Esophagus squamous epithelium (tissue), 5 donors: Measurements from ENCODE around the gene PREX1. TPM values are rescaled to one million over a fixed set of nuclear protein-coding genes. Genes with fewer than 3 reads are reported as not detected.
A peak's percentile ranks its signal among the peaks of the same experiment; 100 is the strongest.

Experiments used
- DNase-seq: peaks from one replicate; lab custom pipeline; 2025; lab: John Stamatoyannopoulos, UW
- H3K27ac ChIP-seq, 4 donors: fragments of 200-600 bp; sonication (generic); one replicate each; pipeline ENCODE4 v1.5.1; 2016 to 2019; ENCODE audit warnings: mild to moderate bottlenecking in 1 of 4
- H3K27me3 ChIP-seq, 4 donors: fragments of 200-600 bp; sonication (generic); 1 replicate in 3 of 4; 2 replicates in 1 of 4; pipeline versions ENCODE4 v1.5.1 to v1.6.0; 2017 to 2021; ENCODE audit warnings: antibody characterized with exemption in 1 of 4
- H3K36me3 ChIP-seq, 3 donors: fragments of 200-600 bp; sonication (generic); one replicate each; pipeline ENCODE4 v1.5.1; 2016 to 2019
- H3K4me1 ChIP-seq, 3 donors: fragments of 200-600 bp; sonication (generic); one replicate each; pipeline ENCODE4 v1.5.1; 2017 to 2019
- H3K4me3 ChIP-seq, 4 donors: fragments of 200-600 bp; sonication (generic); 1 replicate in 3 of 4; 2 replicates in 1 of 4; pipeline ENCODE4 v1.5.1; 2016 to 2019; ENCODE audit warnings: mild to moderate bottlenecking in 2 of 4, moderate library complexity in 1 of 4
- H3K9me3 ChIP-seq, 3 donors: fragments of 200-600 bp; sonication (generic); one replicate each; pipeline ENCODE4 v1.5.1; 2016 to 2019
- CTCF ChIP-seq, 6 experiments: fragments of 450-650 bp in 4 of 6; fragments of 200-600 bp in 2 of 6; sonication (generic) in 2 of 6; IDR thresholded peaks; one replicate each; pipeline ENCODE4 v1.5.1; 2016 to 2019; ENCODE audit warnings: antibody characterized with exemption in 6 of 6, mild to moderate bottlenecking in 4 of 6, moderate library complexity in 4 of 6
- POLR2A ChIP-seq, 4 donors: fragments of 450-650 bp; IDR thresholded peaks; one replicate each; pipeline ENCODE4 v1.6.1; 2017; ENCODE audit warnings: antibody characterized with exemption in 4 of 4, mild to moderate bottlenecking in 4 of 4, moderate library complexity in 3 of 4
- WGBS, 2 donors: methylation state at CpG; one replicate each; pipeline ENCODE4 v1.1.5; 2018; 5-methylcytosine and 5-hydroxymethylcytosine counted together
- intact Hi-C: fragments of 100-400 bp; cut with DNase I; formaldehyde crosslinking; loops from one replicate; pipeline ENCODE4 v1.15.0; 2022
- total RNA-seq, 4 donors: library from RNA; depleted of rRNA; stranded (reverse); fragments of >200 nt; gene quantifications; one replicate each; pipeline ENCODE4 v1.1.0, GENCODE V29; 2016
- donor health status: DM: yes; HTN: yes; CAD: no.

PREX1 gene
- total RNA-seq, 4 donors from 2014 or later, result 4.9 to 25.9 (median 8.9) TPM

- Histone ChIP-seq H3K27ac (no peak overlapping the region), H3K36me3 (peaks cover 0 to 7% (median 0%) of the 10 kb centered on the region in 3 donors), H3K4me3 (peak overlapping the region in 1 of 4 donors; percentile 35), H3K27me3 (peaks cover 0 to 19% (median 0%) of the 10 kb centered on the region in 4 donors), H3K9me3 (no peaks in the 10 kb centered on the region), H3K4me1 (peaks cover 10 to 26% (median 15%) of the 10 kb centered on the region in 3 donors)
- intact Hi-C loops, result loop anchor here (5.0 kb wide), 1 partner anchor 958 kb away; no protein-coding TSS in a partner anchor
- no peak for DNase-seq
- TF ChIP-seq POLR2A (IDR thresholded peaks at IDR 0.05) (no peak), CTCF (IDR thresholded peaks at IDR 0.05) (no peak)
- WGBS, 2 donors, result 23% methylated on average over 4 of the region's 8 CpGs; no CpG with 5 or more reads in 1 of the 2 donors
Observed at GRCh38 chr20:48620154-48620506, 207.7 kb downstream of the PREX1 start.

GRCh38 chr20:48619126-48620101, 208.4 kb downstream of the PREX1 start:
- TF ChIP-seq CTCF (IDR thresholded peaks at IDR 0.05) (no peak), POLR2A (IDR thresholded peaks at IDR 0.05) (no peak)
- Histone ChIP-seq H3K4me3 (no peak overlapping the region), H3K4me1 (peaks cover 10 to 26% (median 15%) of the 10 kb centered on the region in 3 donors), H3K27me3 (peaks cover 0 to 19% (median 0%) of the 10 kb centered on the region in 4 donors), H3K36me3 (peaks cover 0 to 3% (median 0%) of the 10 kb centered on the region in 3 donors), H3K27ac (no peak overlapping the region), H3K9me3 (no peaks in the 10 kb centered on the region)
- no peak for DNase-seq
- intact Hi-C loops, result loop anchor here (5.0 kb wide), 2 partner anchors 837 to 957 kb away; no protein-coding TSS in a partner anchor
- WGBS, 2 donors, result 54 to 58% methylated on average over 8 to 11 of the region's 17 CpGs

DNA sequence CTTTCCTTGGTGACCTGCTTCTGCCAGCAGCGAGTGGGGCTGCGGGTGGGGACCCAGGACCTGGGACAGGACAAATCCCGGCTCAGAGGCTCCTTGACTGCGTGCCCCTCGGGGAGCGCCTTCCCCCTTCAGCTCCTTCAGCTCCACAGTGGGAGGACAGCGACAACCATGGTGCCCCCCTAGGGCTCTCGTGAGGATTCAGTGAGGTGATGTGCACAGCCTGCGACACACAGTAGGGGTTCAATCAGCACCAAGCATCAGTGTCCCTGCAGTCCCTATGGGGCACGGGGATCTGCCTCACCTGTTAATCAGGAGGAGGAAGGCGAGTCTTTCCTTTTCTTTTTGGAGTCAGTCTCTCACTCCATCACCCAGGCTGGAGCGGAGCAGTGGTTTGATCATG, 209.2 kb downstream of the PREX1 start:
- intact Hi-C loops, result loop anchor here (5.0 kb wide), 1 partner anchor 836 kb away; no protein-coding TSS in a partner anchor
- DNase-seq, result no peak
- Histone ChIP-seq H3K27me3 (peaks cover 0 to 19% (median 0%) of the 10 kb centered on the region in 4 donors), H3K9me3 (no peaks in the 10 kb centered on the region), H3K36me3 (no peaks in the 10 kb centered on the region), H3K4me1 (peaks cover 10 to 26% (median 15%) of the 10 kb centered on the region in 3 donors), H3K27ac (no peak overlapping the region), H3K4me3 (no peak overlapping the region)
- TF ChIP-seq POLR2A (IDR thresholded peaks at IDR 0.05) (no peak), CTCF (IDR thresholded peaks at IDR 0.05) (no peak)
- WGBS, 2 donors, result 40 to 75% methylated on average over 2 to 3 of the region's 12 CpGs

DNA sequence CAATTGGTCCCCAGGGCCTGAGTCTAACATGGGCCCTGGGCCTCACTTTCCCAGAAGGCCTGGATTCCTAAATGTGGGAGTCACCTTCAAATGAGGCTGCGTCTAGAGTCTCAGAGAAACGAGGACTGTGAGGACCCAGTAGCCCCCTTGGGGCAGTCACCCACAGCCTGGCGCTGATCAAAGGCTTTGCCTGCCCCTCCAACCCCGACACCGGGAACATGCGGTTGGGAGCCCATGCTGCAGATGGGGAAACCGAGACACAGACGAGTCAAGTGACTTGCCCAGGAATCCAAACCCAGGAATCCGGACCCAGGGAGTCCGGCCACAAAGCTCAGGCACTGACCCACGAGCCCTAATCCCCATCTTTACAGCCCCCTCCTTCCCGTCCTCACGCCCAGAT, 209.7 kb downstream of the PREX1 start:
- H3K4me1 ChIP-seq, result peaks cover 10 to 26% (median 15%) of the 10 kb centered on the region in 3 donors
- intact Hi-C loops, result loop anchor here (5.0 kb wide), 1 partner anchor 836 kb away; no protein-coding TSS in a partner anchor
- peaks cover 0 to 19% (median 0%) of the 10 kb centered on the region in 4 donors for H3K27me3 ChIP-seq
- no peak overlapping the region for H3K4me3 ChIP-seq
- H3K27ac ChIP-seq, result no peak overlapping the region
- no peak for TF ChIP-seq POLR2A (IDR thresholded peaks at IDR 0.05)
- TF ChIP-seq CTCF (IDR thresholded peaks at IDR 0.05), result no peak
- no peaks in the 10 kb centered on the region for H3K36me3 ChIP-seq
- no peak for DNase-seq
- 75 to 90% methylated on average over 5 to 12 of the region's 13 CpGs for WGBS, 2 donors
- H3K9me3 ChIP-seq, result no peaks in the 10 kb centered on the region
